Measurements from ENCODE around the gene TNS1. TPM values are rescaled to one million over a fixed set of nuclear protein-coding genes. Genes with fewer than 3 reads are reported as not detected.

TNS1 gene
- polyA plus RNA-seq, 1 experiment = 19.7 TPM

- H3K9me3 ChIP-seq (ENCODE audit: control insufficient read depth, insufficient read depth, low read length) = no peaks in the 10 kb centered on the region
- no peak overlapping the region for H3K27ac ChIP-seq (ENCODE audit: low read depth, low read length)
- ChIA-PET CTCF (interaction anchor here (0.9 to 1.5 kb wide), 3 partner anchors 21 to 230 kb away, joined by 3 to 4 read pairs (median 4); no protein-coding TSS in a partner anchor), POLR2A (interaction anchor here (0.5 kb wide), 1 partner anchor 25 kb away, joined by 6 read pairs; no protein-coding TSS in a partner anchor)
- peaks cover 3% of the 10 kb centered on the region for H3K27me3 ChIP-seq (ENCODE audit: control insufficient read depth, insufficient read depth, low read length)
- no peak for TF ChIP-seq CTCF (IDR thresholded peaks at IDR 0.05; ENCODE audit: low read depth, low read length)
- DNase-seq (ENCODE audit: low read depth, low spot score) = no peak
- no peak overlapping the region for H3K4me3 ChIP-seq (ENCODE audit: low read depth, low read length)
These were observed 13.1 kb upstream of the TNS1 start for GRCh38 chr2:218015586-218016521.

GRCh38 chr2:218014706-218015585, 12.2 kb upstream of the TNS1 start:
- no peak for DNase-seq (ENCODE audit: low read depth, low spot score)
- Histone ChIP-seq H3K9me3 (ENCODE audit: control insufficient read depth, insufficient read depth, low read length) (no peaks in the 10 kb centered on the region), H3K27ac (ENCODE audit: low read depth, low read length) (no peak overlapping the region), H3K27me3 (ENCODE audit: control insufficient read depth, insufficient read depth, low read length) (peaks cover 3% of the 10 kb centered on the region), H3K4me3 (ENCODE audit: low read depth, low read length) (no peak overlapping the region)
- CTCF ChIA-PET = interaction anchor here (1.0 to 1.5 kb wide), 2 partner anchors 20 to 229 kb away, joined by 4 read pairs; no protein-coding TSS in a partner anchor
- POLR2A ChIA-PET = interaction anchor here (0.5 kb wide), 1 partner anchor 24 kb away, joined by 6 read pairs; no protein-coding TSS in a partner anchor
- TF ChIP-seq CTCF (IDR thresholded peaks at IDR 0.05; ENCODE audit: low read depth, low read length) = no peak

DNA sequence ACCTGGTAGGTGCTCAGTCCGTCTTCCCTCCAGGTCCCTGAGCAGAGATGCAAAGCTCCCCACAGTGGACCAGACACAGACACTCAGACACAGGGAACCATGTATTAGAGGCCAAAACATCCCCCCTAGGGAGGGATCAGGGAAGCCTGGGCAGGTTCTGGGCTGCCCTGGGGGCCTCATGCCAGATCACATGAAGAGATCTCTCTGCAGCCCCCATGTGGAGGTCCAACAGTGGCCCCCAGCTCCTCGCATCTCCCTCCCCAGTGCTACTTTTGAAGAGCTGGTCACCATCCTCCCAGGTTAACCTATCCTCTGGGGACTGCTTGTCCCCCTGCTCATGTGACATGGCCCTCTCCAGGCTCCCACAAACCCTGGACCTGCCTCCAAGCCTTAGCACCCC, 10.5 kb upstream of the TNS1 start:
- H3K27me3 ChIP-seq (ENCODE audit: control insufficient read depth, insufficient read depth, low read length) = peaks cover 3% of the 10 kb centered on the region
- H3K9me3 ChIP-seq (ENCODE audit: control insufficient read depth, insufficient read depth, low read length) = no peaks in the 10 kb centered on the region
- ChIA-PET POLR2A (no interaction called here), CTCF (interaction anchor here (1.0 kb wide), 1 partner anchor 21 kb away, joined by 3 read pairs; no protein-coding TSS in a partner anchor)
- H3K27ac ChIP-seq (ENCODE audit: low read depth, low read length) = no peak overlapping the region
- TF ChIP-seq CTCF (IDR thresholded peaks at IDR 0.05; ENCODE audit: low read depth, low read length) = no peak
- no peak for DNase-seq (ENCODE audit: low read depth, low spot score)
- no peak overlapping the region for H3K4me3 ChIP-seq (ENCODE audit: low read depth, low read length)

DNA sequence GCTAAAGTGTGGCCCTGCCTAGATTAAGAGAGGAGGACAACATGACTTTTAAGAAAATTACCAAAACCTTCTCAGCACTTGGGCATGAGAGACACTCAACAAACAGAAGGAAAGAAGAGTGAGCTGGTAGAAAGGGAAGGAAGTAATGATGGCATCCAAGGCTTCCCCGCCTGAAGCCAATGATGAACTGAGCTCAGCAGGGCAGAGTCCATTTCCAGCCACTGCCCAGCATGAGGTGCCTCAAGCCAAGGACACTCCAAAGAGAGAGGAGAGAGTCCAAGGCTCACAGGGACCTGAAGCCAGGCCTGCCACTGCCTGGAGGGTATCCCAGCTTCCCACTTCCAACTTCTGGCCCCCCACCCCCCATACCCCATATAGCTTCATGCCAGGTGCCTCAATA, 9.5 kb upstream of the TNS1 start:
- CTCF ChIA-PET = interaction anchor here (1.0 to 1.2 kb wide), 4 partner anchors 18 to 227 kb away, joined by 3 to 5 read pairs (median 3); no protein-coding TSS in a partner anchor
- TF ChIP-seq CTCF (IDR thresholded peaks at IDR 0.05; ENCODE audit: low read depth, low read length) = no peak
- POLR2A ChIA-PET = no interaction called here

More for the DNA sequence above, 9.5 kb upstream of the TNS1 start:
- Histone ChIP-seq H3K27me3 (ENCODE audit: control insufficient read depth, insufficient read depth, low read length) (peaks cover 3% of the 10 kb centered on the region), H3K4me3 (ENCODE audit: low read depth, low read length) (no peak overlapping the region), H3K27ac (ENCODE audit: low read depth, low read length) (no peak overlapping the region), H3K9me3 (ENCODE audit: control insufficient read depth, insufficient read depth, low read length) (no peaks in the 10 kb centered on the region)
- DNase-seq (ENCODE audit: low read depth, low spot score) = no peak

Data from AG04450 (cell line).